CD4-positive, alpha-beta T cell treated with Interferon gamma for 1 hour (primary cell): ENCODE data around the gene HS6ST2.
"Not testable (repeated sequence)": the region's sequence is repeated elsewhere in the genome, so short reads cannot be mapped to it uniquely, and the experiment has no call there.

Experiments used
- DNase-seq: peaks from one replicate; pipeline ENCODE4 v3.0.0-alpha.2; 2020

The HS6ST2 gene

DNA sequence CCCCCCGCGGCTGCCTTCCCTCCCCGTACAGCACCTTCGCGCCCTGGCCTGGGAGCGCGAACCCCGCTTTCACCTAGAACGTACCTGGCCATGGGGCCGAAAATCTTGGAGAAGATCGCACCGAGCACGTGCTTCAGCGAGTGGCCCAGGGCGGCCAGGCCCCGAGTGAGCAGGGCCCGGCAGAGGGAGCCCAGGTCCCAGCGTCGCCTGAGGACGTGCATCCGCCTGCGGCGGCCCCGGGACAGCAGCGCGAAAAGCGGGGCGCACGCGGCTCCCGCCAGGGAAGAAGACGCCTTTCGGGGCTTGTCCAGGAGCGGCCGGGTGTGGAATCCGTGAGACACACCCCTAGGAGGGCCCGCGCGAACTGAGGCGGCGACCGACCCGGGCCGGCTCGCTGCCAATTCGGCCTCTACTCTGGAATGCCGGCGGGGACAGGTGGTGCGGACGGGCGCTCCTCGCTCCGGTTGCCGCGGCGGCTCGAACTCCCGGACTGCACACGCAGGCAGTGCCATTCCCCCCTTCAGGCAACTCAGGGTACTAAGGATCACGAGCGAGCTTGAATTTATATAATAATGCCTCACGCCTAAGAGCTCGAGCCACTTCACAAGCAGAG, at the start of gene HS6ST2:
Gene HS6ST2 (minus strand): TSS at position 539 of the 613 bp plus-strand sequence.
- DNase-seq = no peak

DNA sequence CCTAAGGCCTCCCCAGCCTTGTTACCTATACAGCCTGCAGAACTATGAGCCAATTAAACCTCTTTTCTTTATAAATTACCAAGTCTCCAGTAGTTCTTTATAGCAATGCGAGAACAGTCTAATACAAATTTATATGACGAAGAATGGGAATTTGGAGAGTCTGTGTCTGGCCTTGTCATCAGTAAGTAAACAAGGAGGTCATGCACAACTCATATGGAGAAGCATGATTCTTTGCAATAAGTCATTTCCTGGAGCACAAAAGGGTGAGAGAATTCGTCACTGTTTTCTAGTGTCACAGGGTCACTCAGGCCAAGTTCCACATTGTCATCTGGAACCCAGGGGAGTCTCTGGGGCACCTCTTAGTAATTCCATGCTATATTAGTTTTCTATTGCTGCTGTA, 49.0 kb upstream of the HS6ST2 start:
- DNase-seq = no peak

DNA sequence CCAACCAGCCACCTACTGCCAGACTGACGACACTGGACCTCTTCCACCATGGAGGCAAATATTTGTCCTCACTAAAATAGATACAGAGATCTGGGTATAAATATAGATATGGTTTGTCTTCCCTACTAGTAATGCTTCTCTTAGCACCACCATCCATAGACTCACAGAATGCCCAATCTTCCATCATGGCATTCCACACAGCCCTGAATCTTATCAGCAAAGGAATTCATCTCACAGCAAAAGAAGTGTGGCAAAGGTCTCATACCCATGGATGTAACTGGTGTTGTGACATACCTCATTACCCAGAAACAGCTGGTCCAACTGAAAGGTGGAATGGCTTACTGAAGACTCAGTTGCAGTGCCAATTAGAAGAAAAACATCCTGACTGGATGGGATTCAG, 47.2 kb upstream of the HS6ST2 start:
- no peak for DNase-seq

DNA sequence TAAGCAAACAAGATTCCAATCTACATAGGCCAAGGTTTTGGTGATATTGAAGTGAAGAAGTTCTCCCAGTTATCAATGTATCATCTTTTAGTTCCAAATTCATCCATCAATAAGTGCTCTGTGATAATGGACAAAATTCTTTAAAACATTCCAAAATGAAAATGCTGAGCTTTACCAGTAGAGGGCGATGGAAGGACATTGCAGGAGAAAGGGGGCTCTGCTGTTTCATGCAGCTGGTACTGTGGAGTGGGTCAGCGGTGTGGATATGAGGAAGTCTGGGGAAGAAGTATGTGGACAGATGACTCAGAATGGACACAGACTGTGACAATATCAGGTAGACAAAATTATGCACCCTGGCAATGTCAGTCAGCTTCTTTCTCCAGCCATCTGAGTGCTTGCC, 46.6 kb upstream of the HS6ST2 start:
- DNase-seq = no peak

DNA sequence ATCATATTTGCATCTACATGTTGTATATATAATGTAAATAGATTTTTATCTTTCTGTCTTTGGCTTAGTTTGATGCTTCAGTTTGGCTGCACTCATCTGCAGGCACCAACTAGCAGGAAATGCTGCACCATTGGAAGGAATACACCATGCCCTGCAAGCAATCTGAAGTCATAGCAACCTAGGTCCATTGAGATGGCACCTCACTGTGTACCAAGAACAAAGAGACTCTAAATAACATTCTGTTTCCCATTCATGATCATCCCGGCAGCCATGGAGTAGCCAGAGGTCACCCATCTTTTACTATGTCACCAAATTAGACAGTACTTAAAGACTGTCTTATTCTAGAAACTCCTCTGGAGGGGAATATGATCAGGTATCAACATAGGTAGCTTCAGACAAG, 40.8 kb upstream of the HS6ST2 start:
- DNase-seq = no peak

DNA sequence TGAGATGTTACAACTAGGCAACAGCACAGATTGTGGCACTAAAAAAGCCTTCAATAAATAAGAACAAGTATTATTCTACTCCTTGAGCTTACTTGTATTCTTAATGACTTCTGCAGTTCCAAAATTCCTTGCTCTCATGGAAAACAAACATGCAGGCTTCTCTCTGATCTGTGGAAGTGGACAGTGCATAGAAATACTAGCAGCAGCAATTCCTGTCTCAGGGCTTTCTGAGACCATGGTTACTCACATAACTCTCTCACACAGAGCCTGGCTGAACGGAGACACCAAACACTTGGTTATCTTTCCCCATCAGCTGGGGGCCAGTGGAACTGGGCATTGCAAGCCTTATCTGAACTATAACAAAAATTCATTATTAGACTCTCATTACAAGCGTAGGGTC, 32.4 kb upstream of the HS6ST2 start:
- no peak for DNase-seq

DNA sequence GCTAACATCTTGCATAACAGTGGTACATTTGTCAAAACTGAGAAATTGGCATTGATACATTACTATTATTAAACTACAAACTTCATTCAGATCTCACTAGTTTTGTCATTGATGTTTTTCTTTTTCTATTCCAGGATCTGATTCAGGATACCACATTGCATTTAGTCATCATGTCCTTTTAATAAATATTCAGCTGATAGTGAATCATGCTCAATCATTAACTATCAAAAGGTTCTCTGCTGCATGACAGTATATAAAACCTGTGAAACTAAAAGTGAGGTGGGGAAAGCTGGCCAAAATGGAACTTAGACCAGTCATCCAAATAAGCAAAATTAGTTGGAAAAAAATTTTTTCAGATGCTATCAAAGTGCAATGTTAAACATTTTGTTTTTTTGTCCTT, 28.1 kb upstream of the HS6ST2 start:
- no peak for DNase-seq

DNA sequence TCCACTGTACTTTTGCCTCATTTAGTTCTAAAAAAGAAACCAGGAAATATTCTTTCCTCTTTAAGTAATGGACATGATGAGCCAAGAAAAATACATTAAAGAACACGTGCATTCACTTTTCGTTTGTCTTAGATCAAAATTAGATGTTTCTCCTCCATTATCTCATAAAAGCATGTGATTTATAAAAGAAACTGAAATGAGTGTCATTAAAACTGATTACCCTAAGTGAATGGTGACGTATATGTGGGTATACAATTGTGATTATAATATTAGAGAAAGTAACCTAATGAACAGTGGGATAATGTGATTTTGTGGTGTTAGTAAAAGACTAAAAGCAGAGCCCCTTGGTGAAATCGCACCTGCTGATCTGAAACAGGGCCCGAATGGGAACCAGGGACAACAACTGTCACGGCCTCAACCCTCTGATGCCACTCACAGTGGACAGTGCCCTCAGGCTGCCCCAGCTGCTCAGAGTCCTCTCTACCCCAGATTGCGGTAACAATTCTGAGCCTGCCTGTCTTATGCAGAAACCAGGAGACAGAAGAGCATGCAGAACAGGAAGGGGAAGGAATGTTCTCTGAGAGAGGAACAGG, 25.7 kb upstream of the HS6ST2 start:
- DNase-seq = no peak

DNA sequence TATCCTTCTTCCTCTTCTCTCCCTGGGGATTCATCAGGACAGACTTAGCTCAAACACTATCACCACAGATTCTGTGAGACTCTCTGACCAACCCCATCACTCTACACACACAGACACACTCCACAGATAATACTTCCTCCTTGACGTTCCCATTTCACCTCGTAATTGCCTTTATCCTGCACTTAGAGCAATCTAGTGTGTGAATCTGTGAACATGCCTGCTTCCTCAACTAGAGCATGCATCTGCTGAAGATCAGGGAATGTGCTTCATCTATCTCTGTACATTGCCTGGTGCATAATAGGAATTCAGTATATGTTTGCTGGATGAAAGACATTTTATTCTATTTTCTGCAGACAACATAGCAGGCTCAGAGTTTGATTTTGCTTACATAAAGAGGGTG, 25.1 kb upstream of the HS6ST2 start:
- DNase-seq = no peak

DNA sequence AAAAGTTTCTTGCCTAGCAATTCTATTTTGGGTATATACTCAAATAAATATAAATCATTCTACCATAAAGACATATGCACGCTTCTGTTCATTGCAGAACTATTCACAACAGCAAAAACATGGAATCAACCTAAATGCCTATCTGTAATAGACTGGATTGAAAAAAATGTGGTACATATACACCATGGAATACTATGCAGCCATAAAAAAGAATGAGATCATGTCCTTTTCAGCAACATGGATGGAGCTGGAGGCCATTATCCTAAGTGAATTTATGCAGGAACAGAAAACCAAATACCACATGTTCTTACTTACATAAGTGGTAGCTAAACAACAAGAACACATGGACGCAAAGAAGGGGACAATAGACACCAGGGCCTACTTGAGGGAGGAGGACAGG, 21.6 kb upstream of the HS6ST2 start:
- DNase-seq = not testable (repeated sequence)

DNA sequence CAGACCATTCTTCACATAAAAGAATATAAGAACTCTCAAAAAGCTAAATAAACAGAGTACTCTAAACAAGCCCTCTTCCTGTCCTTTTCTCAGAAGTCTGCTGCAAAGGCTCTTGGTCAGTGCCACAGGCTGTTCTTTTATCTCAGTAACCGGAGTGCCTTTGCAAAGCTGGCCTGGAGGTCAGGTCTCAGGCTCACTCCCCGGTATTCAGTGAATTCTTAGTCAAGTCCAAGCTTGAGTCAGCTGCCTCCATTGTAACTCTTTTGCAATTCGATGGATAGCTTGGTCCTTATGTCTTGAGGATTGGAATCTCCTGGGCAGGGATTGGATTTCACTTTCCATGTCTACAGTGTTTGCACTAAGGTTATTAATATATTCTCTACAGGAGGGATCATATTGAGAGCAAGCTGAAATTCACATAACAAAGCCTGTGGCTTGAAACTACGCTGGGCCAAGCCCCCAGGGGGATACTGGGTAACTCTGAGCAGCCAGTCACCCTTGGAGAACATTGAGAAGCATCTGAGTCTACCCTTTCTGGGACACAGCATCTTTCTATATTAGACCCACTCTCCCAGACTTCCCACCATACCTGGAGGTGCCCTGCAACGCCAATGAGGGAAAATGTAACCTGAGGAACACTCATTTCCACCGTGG, 10.0 kb upstream of the HS6ST2 start:
- DNase-seq = no peak

DNA sequence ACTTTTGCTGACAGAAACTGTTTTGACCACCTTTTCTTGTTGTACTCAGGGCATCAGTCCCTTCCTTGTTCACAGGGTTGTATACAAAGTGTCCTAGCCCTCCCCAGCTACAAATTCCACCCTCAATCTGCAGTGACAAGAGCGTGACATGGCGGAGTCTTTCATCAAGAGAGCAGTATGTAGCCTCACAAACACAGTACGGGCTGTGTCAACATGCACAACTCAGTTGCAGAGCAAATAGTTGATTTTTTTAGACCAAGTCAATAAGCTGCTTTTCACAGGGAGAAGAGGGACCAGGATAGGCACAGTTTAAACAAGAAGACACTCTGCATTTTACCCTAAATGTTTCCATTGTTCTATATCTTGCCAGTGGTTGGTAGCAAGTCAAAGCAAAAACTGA, 8.6 kb upstream of the HS6ST2 start:
- DNase-seq = no peak

DNA sequence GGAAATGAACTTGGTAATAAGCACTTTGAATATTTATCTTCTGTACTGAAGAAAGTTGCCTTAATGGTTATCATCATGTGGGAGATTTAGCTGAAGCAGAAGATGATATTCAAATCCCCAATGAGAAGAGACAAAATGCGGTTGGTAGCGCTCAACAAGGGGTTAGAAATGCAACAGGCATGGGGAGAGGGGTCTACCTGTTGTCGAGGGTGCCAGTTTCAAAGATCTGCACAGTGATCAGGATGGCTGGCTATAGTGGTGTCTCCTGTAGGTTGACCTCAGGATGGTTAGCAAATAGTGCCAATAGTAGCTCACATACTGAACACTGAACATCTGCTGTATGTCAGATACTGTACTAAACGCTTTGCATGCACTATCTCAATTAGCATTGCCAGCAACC, 7.0 kb upstream of the HS6ST2 start:
- no peak for DNase-seq

DNA sequence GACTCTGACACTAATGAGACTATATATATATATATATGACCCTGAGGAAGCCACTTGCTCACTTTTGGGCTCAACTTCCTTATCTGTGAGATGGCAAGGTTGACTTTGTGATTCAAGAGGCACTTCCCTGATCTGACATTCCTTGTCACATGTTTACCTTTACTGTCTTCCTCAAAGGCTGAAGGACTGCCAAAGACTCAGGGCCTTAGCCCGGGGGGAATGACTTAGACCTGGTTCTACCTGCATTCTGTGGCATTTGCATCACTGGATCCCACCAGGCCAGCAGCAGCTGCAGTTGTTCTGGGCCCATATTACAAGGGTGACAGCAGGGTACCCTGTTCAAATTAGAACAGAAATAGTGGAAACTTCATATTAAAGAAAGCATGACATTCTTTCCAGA, 3.1 kb upstream of the HS6ST2 start:
- no peak for DNase-seq

DNA sequence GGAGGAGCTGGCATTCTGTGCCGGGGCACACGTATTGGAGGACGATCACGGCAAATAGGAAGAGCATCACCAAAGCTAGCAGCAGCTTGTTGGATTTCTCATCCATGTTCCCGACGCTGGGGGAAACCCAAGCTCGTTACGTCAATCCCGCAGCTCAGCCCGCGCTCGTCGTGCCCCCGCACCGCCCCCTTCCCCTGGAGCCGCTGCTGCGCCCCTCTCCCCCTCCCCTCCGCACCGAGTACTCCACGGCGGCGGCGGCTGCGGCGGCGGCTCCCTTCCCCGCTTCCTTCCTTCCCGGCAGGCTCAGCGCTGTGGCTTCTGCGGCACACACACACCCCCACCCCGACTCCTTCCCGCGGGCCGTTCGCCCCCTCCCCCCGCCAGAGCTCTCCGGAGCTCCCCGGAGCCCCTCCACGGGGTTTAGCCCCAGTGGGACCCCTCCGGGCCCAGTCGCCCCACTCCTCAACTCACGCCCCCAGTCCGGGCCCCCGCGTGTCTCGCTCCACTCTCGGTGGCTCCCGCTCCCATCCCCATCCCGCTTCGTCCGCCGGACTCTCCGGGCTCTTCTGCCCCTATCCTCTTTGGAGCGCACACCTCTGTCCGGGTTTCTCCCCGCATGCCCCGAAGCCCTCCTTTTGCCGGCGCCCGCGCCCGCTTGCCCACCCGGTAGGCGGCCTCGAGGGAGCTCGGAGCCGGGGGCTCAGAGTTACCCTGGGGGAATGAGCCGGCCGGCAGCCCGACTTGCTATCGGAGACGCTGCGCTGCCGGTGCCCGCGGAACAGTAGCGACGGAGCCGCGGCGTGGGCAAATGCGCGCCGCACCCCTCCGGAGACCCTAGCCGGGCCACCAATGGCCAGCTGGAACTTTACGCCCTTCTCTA, 978 bp downstream of the HS6ST2 start:
- DNase-seq = no peak

DNA sequence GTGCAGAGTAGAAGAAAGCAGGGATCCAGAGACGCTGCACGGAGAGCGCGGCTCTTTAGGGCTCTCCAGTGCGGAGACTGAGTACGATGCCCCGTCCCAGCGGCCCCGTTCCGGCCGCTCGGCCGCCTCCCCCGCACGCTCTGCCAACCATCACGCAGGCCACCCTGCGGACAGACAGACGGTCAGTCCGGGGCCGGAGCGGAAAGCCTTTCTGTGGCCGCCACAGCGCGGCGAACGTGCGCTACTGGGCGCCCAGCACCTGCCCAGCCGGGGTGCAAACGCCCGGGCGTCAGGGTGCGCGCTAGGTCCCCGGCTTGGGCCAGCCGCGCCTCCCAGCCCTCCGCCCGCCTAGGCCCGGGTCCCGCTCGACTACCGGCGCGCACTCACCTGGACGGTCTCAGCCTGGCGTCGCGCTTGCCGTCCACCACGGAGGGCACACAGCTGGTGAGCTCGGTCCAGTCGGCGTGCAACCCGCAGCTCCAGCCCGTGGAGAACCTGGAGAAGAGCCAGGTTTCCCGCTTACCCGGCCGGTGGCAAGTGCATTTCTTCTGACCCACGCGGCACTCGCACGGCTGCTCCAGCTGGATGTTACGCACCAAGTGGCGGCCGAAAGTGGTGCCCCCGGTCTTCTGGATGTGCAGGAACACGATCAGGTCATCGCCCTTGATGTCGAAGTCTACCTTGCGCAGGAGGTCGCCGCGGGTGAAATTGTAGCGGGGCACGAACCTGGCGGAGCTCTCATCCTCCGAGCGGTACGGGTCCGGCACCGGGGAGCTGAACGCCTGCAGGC, 1.8 kb downstream of the HS6ST2 start:
- DNase-seq = no peak

DNA sequence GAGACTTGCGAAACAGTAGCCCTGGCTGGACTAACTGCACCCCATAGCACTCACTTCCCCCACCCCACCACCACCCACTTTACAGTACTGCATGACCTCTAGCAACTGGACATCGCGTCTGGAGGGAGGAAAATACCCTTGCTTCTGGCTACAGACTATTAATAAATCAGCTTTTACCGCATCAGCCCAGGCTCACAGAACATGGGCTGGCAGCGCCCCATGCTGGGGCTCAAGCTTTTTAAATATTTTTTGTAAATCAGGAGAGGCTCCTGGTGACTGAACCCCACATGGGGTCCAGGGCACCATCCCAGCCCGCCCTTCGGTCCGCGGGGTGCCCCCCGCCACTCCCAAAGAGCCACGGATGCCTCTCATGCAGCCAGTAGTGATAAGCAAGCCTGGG, 2.7 kb downstream of the HS6ST2 start:
- DNase-seq = no peak

DNA sequence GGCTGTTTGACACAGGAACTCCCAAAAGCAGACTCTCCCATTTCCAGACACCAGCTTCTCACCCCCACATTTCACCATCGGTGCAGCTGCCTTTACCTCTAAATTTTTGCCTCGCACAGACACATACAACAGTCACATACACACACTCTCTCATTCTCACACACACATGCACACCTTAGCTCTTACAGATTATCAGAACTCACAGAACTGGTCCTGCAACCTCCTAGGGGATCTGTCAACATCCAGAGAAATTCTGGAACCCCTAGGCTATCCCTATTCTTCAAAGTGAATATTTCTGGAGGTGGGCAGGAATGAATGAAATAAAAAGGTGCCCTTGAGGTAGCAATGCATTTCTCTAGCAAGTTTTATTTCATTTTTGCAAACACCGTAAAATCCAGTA, 4.1 kb downstream of the HS6ST2 start:
- no peak for DNase-seq

DNA sequence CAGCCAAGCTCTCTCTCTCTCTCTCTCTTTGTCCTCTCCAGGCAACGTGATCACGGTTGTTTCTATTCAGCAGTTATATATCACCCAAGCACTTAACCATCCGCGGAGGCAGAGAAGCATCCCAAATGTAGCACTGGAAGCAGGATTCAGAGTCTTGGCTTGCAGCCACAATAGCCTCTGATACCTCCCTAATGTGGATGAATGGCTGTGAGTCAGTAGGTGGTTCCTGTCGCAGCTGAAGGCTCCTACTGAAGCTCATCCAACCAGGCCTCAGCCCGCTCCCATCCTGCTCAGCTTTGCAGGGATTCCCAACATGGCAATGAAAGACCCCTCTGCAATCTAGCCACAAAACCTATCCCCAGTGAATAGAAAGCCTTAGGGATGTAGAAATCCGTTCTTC, 5.1 kb downstream of the HS6ST2 start:
- DNase-seq = no peak

DNA sequence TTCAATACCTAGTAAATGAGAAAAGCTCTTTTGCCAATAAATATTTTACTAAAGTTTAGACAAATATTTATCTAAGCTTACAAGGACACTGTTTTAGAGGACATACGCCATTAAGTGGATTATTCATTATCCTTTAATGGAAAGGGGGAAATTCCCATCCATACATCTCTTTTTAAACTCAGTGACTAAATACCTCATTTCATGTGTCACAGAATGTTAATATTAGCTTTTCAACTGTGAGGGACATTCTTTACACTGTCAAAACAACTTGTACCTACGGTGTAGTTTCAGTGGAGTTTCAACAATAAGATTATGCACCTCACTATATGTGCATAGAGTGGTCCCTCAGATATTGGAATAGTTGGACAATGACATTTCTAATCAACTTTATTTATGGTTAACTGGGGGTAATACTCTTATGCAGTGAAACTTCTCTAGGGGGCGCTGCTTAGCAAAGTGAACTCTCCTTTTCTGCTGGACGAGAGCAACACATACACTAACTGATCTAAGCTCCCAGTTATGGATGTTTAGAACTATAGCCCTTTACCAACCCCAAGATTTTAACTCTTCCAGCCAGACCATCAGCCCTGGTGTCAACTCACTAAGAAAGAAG, 9.7 kb downstream of the HS6ST2 start:
- DNase-seq = no peak

DNA sequence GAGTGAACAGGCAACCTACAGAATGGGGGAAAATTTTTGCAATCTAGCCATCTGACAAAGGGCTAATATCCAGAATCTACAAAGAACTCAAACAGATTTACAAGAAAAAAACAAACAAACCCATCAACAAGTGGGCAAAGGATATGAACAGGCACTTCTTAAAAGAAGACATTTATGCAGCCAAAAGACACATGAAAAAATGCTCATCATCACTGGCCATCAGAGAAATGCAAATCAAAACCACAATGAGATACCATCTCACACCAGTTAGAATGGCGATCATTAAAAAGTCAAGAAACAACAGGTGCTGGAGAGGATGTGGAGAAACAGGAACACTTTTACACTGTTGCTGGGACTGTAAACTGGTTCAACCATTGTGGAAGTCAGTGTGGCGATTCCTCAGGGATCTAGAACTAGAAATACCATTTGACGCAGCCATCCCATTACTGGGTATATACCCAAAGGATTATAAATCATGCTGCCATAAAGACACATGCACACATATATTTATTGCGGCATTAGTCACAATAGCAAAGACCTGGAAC, 13.3 kb downstream of the HS6ST2 start:
- not testable (repeated sequence) for DNase-seq

DNA sequence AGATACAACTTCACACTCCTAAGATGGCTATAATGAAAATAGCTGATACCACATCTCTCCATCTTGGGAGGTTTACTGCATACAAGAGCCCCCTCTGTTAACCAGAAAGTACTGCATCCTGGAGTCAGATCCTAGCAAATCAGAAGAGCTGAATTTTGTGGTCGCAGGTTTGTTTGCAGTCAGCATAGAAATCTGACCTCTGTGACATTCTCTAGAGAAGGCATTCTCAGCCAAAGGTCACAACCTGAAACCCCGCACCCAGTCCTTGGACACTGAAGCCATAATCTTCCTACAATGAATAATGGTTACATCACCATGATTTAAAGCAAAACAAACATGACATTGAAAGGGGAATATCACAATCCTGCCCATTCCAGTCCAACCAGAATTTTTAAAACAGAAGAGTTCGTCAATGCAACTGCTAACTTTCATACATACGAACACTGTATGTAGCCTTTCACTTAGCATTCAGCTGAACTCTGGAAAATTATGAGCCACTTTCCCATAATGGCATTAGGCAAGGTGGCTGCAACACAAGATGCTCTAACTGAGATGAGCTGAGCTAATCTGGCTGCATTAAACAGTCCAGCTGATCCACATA, 17.6 kb downstream of the HS6ST2 start:
- DNase-seq = no peak
